ENCODE data around the gene PRKN.

The PRKN gene

GRCh38 chr6:161891542-161891941, 836.0 kb downstream of the PRKN start:
- Histone ChIP-seq H3F3A (ENCODE audit: insufficient read depth, low read length) (no peaks in the 10 kb centered on the region), H3K36me3 (replicated peaks; ENCODE audit: insufficient read depth, low read length) (no peaks in the 10 kb centered on the region), H3K4me1 (ENCODE audit: low read length) (no peaks in the 10 kb centered on the region), H3K4me2 (ENCODE audit: low read depth, low read length) (no peak overlapping the region), H3K27ac (ENCODE audit: low read length) (no peak overlapping the region), H4K20me1 (ENCODE audit: insufficient read depth, low read length) (no peaks in the 10 kb centered on the region), H3K9me2 (replicated peaks; ENCODE audit: insufficient read depth, low read length) (no peaks in the 10 kb centered on the region), H3K4me3 (ENCODE audit: low read length) (no peak overlapping the region), H2AFZ (ENCODE audit: low read length) (no peak overlapping the region), H3K27me3 (replicated peaks; ENCODE audit: insufficient read depth, low read length) (no peaks in the 10 kb centered on the region), H3K9ac (ENCODE audit: low read length) (no peak overlapping the region), H3K9me3 (replicated peaks; ENCODE audit: insufficient read depth, low read length) (no peaks in the 10 kb centered on the region), H3K79me2 (ENCODE audit: low read length) (no peaks in the 10 kb centered on the region)
- TF ChIP-seq EZH2 (optimal IDR thresholded peaks at IDR 0.05; ENCODE audit: low read depth, low read length) (no peak), EZH2phosphoT487 (IDR thresholded peaks at IDR 0.05; ENCODE audit: low read length) (no peak), CTCF (IDR thresholded peaks at IDR 0.05; ENCODE audit: low read length) (no peak)
- no peak for DNase-seq

- TF ChIP-seq CTCF (IDR thresholded peaks at IDR 0.05; ENCODE audit: low read length), result no peak
- TF ChIP-seq EZH2 (optimal IDR thresholded peaks at IDR 0.05; ENCODE audit: low read depth, low read length), result no peak
- TF ChIP-seq EZH2phosphoT487 (IDR thresholded peaks at IDR 0.05; ENCODE audit: low read length), result no peak
- DNase-seq, result no peak
- Histone ChIP-seq H3K36me3 (replicated peaks; ENCODE audit: insufficient read depth, low read length) (no peaks in the 10 kb centered on the region), H3K27ac (ENCODE audit: low read length) (no peak overlapping the region), H3K4me3 (ENCODE audit: low read length) (no peak overlapping the region), H3F3A (ENCODE audit: insufficient read depth, low read length) (no peaks in the 10 kb centered on the region), H3K9me3 (replicated peaks; ENCODE audit: insufficient read depth, low read length) (no peaks in the 10 kb centered on the region), H3K79me2 (ENCODE audit: low read length) (no peaks in the 10 kb centered on the region), H2AFZ (ENCODE audit: low read length) (no peak overlapping the region), H3K4me1 (ENCODE audit: low read length) (no peaks in the 10 kb centered on the region), H3K9ac (ENCODE audit: low read length) (no peak overlapping the region), H3K9me2 (replicated peaks; ENCODE audit: insufficient read depth, low read length) (no peaks in the 10 kb centered on the region), H4K20me1 (ENCODE audit: insufficient read depth, low read length) (no peaks in the 10 kb centered on the region), H3K27me3 (replicated peaks; ENCODE audit: insufficient read depth, low read length) (no peaks in the 10 kb centered on the region), H3K4me2 (ENCODE audit: low read depth, low read length) (no peak overlapping the region)
Measured at GRCh38 chr6:161890832-161891297, 836.7 kb downstream of the PRKN start.

- no peak for DNase-seq
Measured at GRCh38 chr6:161890133-161890831, 837.3 kb downstream of the PRKN start.

More at GRCh38 chr6:161890133-161890831, 837.3 kb downstream of the PRKN start:
- Histone ChIP-seq H3K4me2 (ENCODE audit: low read depth, low read length) (no peak overlapping the region), H3K4me3 (ENCODE audit: low read length) (no peak overlapping the region), H3K9ac (ENCODE audit: low read length) (no peak overlapping the region), H2AFZ (ENCODE audit: low read length) (no peak overlapping the region), H3K27ac (ENCODE audit: low read length) (no peak overlapping the region), H3K36me3 (replicated peaks; ENCODE audit: insufficient read depth, low read length) (no peaks in the 10 kb centered on the region), H3K27me3 (replicated peaks; ENCODE audit: insufficient read depth, low read length) (no peaks in the 10 kb centered on the region), H3K9me2 (replicated peaks; ENCODE audit: insufficient read depth, low read length) (no peaks in the 10 kb centered on the region), H3F3A (ENCODE audit: insufficient read depth, low read length) (no peaks in the 10 kb centered on the region), H3K4me1 (ENCODE audit: low read length) (no peaks in the 10 kb centered on the region), H3K79me2 (ENCODE audit: low read length) (no peaks in the 10 kb centered on the region), H4K20me1 (ENCODE audit: insufficient read depth, low read length) (no peaks in the 10 kb centered on the region), H3K9me3 (replicated peaks; ENCODE audit: insufficient read depth, low read length) (no peaks in the 10 kb centered on the region)
- TF ChIP-seq CTCF (IDR thresholded peaks at IDR 0.05; ENCODE audit: low read length) (no peak), EZH2 (optimal IDR thresholded peaks at IDR 0.05; ENCODE audit: low read depth, low read length) (no peak), EZH2phosphoT487 (IDR thresholded peaks at IDR 0.05; ENCODE audit: low read length) (no peak)
